Measurements from ENCODE around the gene NQO2.

GRCh38 chr6:3007571-3007970 is 7.9 kb downstream of the NQO2 start:
- no peak for TF ChIP-seq CTCF (IDR thresholded peaks at IDR 0.05)
- no peak for TF ChIP-seq EZH2 (IDR thresholded peaks at IDR 0.05; ENCODE audit: borderline replicate concordance, insufficient read depth, low read depth, low read length, poor library complexity, severe bottlenecking)
